Left ventricle myocardium superior (tissue), 1 donor: ENCODE measurements around the gene C6. TPM values are rescaled to one million over a fixed set of nuclear protein-coding genes. Genes with fewer than 3 reads are reported as not detected.
"Not testable (repeated sequence)": the region's sequence is repeated elsewhere in the genome, so short reads cannot be mapped to it uniquely, and the experiment has no call there.

Experiments used
- ATAC-seq: fragments of 200-7000 bp; cut with Tn5 transposase; one replicate; pipeline ENCODE4 v1.9.1; 2020; ENCODE audit warnings: mild to moderate bottlenecking, moderate library complexity
- DNase-seq: peaks from one replicate; pipeline ENCODE4 v3.0.0-alpha.2; 2020
- intact Hi-C: fragments of 100-400 bp; cut with micrococcal nuclease; formaldehyde crosslinking; loops from one replicate; pipeline ENCODE4 v1.11.0; 2022
- long read RNA-seq: library from polyadenylated mRNA; unstranded; transcript quantifications from one replicate; pipeline ENCODE4 v2.0.0, GENCODE V29; 2021
- total RNA-seq: library from RNA; stranded (reverse); fragmentation: NEBNext Ultra II Directional; extraction: Animal tissue kit (Norgen Biotek cat#: 25700); gene quantifications from one replicate; pipeline ENCODE4 v1.2.1, GENCODE V29; 2021
- donor health status: DM: no; HTN: yes; CAD: no; lungs with severe emphysema.

C6 gene
- 44.6 TPM for total RNA-seq
- long read RNA-seq, transcript C6-202 (18 exons, 3,551 nt) = major isoform, 32 of 46 reads
- long read RNA-seq, partial matches to known transcripts = 4 of 46 reads
- long read RNA-seq, other reads (novel, unspliced or antisense) = 10 of 46 reads

DNA sequence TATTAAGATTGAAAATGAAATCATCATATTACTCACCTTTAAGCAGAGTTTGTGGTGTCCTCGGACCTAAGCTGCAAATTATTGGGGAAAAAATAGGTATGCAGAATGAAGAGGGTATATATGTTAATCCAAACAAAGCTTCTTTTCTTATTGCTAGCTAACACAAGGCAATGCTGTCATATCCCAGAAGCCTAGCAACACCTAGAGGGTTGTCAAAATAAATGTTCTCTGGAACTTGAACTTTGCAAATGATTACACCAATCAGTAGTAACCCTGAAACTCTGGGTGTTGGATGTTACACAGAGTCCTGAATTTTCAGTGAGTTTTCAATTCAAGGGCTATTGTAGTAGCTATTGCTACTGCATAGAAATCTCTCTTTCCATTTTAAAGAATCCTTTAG lies at the start of gene C6:
Gene C6, minus strand, starts transcription at position 193 of the 400 bp plus-strand sequence. CDS start 10,302 bp downstream, outside the sequence.
- ATAC-seq = peak; percentile 90
- intact Hi-C loops = no loop called here
- DNase-seq = no peak

DNA sequence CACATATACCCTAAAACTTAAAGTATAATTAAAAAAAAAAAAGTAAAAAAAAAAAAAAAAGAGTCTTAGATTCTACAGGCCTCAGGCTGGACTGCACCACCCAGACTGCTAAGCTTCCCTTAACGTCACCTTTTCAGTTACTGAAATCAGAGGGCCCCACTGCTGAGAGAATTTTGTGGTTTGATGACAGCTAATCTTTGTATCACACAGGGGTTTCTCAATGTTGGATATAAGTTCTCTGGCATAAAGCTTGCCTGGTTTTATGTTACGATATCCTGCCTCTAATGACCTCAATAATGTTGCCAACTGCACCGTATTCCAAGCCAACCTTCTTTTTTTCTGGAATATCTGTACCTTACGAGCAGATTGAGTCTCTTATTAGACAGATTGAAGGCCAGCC lies 43.1 kb upstream of the C6 start:
- intact Hi-C loops = no loop called here
- DNase-seq = no peak
- ATAC-seq = no peak

DNA sequence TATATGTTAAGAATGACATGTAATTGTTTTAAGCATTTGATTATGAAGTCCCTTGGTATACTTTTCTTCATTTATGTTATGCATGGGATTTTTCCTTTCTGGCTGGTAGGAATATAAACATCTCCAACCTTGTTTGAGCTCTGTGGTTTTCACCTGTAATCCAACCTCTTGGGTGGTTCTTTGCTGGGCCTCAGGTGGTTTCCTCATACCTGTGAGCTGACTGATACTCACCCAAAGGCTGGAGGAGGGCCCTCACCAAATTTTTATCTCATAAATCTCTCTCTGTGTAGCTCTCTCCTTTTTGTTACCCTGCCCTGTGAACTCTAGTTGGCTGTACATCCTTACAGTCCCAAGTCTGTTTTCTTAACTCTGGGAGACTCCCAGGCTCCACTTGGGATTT lies 39.8 kb upstream of the C6 start:
- intact Hi-C loops = no loop called here
- DNase-seq (no peak), ATAC-seq (no peak)

DNA sequence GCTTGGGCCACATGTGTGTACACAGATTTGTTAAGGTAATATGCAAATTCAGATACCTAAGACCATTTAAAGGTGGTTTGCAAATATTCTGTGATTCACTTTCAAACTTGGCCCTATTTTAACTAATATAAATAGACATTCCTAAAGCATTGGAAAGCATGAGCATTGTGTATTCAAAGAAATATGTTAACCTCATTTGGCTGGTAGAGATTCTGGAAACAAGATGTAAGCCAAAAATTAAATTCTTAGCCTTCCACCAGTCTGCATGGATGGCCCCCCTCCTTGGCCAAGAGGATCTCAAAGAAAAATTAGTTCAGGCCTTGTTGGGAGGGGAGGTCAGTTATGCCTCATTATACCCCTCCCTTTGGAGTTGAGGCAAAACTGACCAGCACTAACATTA lies 38.7 kb upstream of the C6 start:
- no peak for ATAC-seq
- intact Hi-C loops = no loop called here
- DNase-seq = no peak

DNA sequence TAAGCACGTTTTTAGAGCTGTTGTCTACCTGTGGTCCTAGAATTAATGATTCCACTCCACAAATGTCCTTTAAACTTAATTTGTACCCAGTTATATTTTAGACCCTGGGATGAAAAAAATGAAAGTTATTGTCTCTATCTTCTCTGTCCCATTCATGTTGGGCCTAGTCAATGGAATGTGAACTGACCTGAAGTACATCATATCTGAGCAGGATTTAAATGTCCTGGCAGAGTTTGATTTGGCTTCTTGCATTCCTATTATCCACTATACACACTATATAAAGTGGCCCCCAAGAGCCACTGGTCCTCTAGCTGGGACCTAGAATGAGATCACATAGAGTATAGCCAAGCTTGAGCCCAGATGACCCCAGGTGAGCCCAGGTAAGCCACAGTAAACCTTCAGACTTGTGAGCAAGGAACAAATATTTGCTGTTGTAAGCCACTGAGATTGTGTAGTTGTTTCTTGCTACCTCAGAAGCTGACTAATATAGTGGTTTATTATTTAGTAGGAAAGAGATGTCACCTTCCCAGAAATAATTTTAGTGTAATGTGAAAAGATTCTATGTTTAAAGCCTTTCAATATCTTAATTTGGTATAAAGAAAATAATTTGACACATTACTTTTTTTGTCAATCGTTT lies 37.1 kb upstream of the C6 start:
- intact Hi-C loops = no loop called here

DNA sequence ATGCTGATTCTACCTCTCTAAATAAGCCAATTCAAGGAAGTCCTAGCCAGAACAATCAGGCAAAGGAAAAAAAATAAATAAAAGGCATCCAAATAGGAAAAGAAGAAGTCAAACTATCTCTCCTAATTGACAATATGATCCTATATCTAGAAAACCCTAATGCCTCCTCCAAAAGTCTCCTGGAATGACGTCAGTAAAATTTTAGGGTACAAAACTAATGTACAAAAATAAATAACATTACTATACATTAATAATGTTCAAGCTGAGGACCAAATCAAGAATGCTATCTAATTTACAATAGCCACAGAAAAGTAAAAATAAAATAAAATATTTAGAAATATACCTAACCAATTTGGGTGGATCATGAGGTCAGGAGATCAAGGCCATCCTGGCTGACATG lies 33.8 kb upstream of the C6 start:
- intact Hi-C loops = no loop called here
- ATAC-seq (no peak), DNase-seq (no peak)

More for the DNA sequence above, 37.1 kb upstream of the C6 start:
- DNase-seq (no peak), ATAC-seq (no peak)

DNA sequence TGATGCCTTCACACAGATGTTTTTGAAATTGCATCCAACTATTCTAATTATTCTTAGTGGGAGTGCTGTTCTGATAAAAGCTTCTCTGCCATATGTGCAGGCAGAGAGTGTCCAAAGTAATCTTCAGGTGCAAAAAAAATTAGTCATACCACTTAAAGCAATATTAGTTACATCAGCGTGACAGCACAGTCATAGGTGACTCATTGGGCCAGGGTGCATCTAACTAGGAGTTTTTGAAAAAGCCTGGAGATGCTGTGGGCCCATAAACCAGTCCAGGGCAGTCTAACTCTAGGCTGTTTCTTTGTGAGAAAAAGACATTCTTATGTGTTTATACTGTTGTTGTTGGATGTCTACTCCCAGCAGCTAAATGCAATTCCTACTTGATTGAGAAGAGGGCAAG lies 33.0 kb upstream of the C6 start:
- DNase-seq (no peak), ATAC-seq (peak; percentile 47)
- intact Hi-C loops = no loop called here

DNA sequence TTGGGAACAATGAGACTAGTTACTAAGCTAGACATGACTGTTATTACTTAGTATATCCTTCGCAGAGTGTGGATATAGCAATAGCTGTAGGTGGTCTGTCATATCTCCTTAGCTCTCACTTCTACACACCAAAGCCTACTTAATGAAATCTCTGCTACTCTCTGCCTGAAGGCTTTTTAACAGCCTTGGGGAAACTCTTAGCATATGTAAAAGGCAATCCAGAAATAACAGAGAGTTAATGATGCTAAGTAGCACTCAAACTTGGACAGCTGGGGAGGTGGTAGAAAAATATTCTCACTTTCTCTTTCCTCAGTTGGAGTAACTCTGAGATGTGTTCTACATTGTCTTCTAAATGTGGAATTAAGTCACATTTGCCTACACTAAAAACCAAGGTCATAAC lies 30.2 kb upstream of the C6 start:
- intact Hi-C loops = no loop called here
- ATAC-seq (no peak), DNase-seq (no peak)

DNA sequence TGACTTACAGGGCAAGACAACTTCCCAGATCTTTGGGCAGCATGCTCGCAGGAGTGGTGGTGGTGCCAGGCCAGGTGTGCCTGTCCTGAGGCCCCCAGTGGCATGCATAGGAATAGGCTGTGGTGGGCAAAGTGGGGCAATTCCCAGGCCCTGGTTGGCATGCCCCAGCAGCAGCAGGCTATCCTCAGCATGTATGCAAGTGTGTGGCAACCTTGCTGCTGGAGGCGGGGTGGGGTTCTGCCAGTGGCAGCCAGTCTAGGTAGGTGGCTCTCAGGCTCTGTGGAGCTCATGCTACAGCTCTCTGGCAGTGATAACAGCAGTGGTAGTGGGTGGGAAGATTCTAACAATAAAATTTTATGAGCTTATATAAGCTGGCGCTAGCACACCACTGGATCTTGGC lies 27.7 kb upstream of the C6 start:
- DNase-seq = no peak
- no peak for ATAC-seq
- intact Hi-C loops = no loop called here

DNA sequence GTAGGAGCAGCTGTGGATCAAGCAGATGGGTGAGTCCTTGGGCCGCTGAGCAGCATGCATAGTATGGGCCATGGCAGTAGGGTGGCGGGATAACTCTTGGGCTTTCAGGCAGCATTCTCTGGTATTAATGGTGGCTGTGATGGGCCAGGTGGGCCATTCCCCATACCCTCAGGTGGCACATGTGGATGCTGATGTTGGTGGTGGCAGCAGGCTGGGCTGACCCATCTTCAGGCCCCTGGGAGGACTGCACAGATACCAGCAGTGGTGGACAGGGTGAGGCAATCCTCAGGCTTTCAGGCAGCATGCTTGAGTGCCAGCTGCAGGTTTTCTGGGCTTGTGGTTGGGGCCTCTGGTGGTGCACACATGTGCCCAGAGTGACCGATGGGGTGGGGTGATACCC lies 27.1 kb upstream of the C6 start:
- intact Hi-C loops = no loop called here
- no peak for ATAC-seq
- DNase-seq = no peak

DNA sequence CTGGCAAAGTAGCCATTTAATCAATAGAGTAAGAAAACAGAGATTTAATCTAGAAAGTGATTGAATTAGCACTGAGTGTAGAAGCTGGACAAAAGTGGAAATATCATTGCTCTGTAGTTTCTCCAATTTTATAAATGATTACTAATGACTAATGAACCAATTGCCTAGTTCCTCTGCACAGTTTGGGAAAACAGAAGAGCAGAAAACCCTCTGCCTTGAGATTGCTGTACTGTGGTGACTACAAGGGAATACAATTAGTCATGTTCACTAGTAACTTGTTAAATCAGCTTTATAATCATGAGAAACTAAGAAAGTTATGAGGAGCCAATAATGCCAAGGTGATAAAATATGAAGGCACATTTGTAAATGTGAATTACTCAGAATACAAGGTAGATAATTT lies 21.1 kb upstream of the C6 start:
- intact Hi-C loops = no loop called here
- DNase-seq (no peak), ATAC-seq (no peak)

DNA sequence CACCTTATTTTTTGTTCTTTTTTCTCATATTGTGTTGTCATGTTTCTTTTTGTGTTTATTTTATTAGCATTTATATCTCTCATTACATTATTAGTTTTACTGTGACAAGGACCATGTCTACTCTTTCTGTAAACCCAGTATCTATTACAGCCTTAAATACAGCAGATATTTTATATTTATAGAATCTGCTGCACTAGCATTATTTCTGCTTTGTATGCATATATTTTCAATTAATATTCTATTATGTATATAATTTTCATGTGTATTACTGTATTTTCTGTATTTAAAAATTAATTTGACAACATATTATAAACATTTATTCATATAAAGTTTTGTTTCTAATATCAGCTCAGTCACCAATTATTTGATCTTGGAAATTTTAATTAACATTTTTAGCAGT lies 19.5 kb upstream of the C6 start:
- no peak for ATAC-seq
- intact Hi-C loops = no loop called here
- no peak for DNase-seq

DNA sequence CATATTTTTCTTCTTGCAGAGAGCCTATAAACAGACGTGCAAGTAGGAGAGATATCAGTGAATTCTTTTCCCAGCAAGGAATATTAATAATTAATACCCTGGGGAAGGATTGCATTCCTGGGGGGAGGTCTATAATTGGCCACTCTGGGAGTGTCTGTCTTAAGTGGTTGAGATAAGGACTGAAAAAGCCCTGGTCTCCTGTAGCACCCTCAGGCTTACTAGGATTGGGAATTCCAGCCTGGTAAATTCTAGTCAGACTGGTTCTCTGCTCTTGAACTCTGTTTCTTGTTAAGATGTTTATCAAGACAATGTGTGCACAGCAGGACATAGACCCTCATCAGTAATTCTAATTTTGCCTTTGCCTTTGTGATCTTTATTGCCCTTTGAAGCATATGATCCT lies 16.9 kb upstream of the C6 start:
- ATAC-seq, intact Hi-C loops, DNase-seq: not testable (repeated sequence)

DNA sequence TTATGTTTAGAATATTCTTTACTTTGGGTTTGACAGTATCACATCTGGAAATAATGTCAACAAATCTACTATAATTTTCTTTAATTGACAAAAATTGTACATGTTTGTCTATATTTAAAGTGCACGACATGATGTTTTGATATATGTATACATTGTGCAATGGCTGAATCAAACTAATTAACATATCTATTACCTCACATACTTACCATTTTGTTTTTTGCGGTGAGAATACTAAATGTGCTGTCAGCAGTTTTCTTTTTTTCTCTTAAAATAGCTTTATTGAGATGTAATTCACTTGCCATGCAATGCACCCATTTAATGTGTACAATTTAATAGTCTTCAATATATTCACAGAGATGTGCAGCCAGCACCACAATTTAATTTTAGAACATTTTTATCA lies 10.6 kb upstream of the C6 start:
- no peak for ATAC-seq
- intact Hi-C loops = no loop called here

DNA sequence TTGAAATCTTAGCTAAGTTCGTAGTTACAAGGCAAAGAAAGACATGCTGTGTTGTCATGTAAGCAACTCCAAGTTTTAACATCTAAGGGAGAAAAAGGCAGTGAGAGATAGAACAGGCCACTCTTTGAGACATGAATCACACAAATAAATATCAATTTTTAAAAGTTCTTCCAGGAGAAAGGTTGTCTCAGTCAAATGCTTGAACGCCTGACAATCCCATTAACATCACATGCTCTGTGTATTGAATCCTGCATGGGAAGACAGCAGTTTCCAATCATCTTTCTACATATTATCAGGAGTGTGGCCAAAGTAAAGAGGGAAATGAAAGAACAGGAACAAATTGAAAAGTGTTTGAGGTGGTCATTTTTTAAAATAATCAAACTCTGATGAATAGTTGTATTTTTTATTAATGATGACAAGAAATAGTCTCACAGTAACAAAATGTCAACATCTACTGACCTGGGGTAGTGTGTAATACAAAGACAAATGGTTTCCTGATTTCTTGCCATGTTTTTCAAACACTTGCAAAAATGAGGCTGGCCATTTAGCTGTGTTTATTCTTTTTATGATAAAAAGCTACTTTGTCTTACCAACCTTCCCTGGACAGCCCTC lies 6.4 kb upstream of the C6 start:
- no peak for DNase-seq
- ATAC-seq = peak; percentile 15
- intact Hi-C loops = no loop called here

More for the DNA sequence above, 10.6 kb upstream of the C6 start:
- no peak for DNase-seq

DNA sequence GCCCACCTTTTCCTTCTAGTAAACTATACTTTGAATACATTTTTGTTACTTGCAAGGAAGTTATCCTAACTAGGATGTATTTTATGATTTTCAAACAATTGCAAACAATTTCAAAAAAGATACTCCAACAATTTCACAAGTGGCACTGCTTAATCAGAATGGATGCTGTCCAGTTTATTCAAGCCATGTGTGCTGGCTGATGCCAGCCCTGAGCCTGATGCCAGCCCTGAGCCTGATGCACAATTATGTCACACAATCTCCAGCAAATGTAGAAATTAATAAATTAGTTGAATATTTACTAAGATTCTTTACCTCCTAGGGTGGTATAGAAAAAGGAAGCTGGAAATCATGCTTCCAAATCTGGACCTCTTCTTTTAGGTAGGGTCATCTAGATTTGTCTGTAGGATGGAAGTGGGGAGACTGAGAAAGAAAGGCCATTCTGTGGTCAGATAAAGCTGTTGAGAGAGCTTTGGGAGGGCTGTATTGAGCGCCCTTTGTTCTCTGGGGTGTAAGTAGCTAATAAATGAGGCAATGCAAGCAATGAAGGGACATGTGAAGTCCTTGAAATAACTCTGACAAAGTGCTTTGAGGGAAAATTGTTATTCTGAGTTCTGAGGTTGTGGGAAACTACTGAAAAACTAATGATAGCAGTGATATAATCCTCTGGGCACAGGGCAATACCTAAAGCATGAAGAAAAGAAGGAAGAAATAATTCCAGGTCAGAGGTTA lies 5.8 kb upstream of the C6 start:
- peak; percentile 28 for DNase-seq
- intact Hi-C loops = no loop called here

DNA sequence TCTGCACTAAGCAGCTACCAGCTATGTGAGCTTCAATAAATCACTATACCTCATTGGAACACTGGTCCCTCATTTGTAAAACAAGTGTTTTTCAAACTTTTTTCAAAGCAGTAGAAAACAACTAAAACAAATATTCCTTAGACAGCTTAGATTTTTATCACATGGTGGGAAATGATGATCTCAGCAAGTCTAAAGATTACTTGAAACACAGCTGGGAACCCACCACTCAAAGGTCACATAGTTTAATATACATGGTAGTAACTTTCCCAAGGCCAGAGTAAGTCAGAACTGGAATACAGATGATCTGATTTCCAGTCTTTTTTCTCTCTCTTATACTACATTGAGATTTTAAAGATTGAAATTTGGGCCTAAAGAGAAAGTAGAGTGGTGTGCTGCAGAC lies 850 bp upstream of the C6 start:
- intact Hi-C loops = no loop called here
- DNase-seq = no peak
- no peak for ATAC-seq

More for the DNA sequence above, 5.8 kb upstream of the C6 start:
- peak; percentile 72 for ATAC-seq

DNA sequence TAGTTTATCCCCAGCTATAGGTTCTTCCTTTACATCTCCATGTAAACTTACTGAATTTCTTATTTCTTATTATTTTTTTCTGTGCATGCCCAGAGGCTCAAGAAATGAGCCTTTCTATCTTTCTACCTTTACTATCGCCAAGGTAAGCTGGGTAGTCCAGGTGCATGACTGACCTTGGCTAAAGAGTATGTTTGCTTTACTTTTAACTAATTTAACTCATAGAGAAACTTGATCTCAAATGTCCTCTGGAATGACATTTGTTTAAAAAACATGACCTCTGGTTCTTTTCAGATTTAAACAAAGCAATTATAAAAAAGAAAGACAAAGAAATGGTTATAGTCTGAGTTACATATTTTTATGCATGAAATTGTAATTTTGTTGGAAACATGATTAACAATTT lies 397 bp downstream of the C6 start:
- DNase-seq = no peak
- intact Hi-C loops = no loop called here
- peak; percentile 42 for ATAC-seq

DNA sequence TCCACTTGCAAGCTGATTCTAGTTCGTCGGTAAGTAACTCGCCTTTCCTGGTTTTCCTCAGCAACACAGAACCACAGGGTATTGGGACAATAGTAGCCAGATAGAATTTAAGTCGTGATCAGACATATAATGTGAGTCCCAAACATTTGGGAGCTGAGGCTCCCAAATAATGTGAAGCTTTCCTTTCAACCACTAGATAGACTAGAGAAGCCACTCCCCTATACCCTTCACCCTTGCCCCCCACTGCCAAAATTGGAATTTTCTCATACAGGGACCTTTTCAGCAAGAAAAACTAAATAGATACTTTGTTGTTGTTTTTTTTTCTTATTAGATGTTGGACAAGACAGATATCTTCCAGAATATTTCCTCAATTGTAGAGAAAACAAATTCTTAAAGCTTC lies 1.9 kb downstream of the C6 start:
- DNase-seq (no peak), ATAC-seq (no peak)
- intact Hi-C loops = no loop called here

DNA sequence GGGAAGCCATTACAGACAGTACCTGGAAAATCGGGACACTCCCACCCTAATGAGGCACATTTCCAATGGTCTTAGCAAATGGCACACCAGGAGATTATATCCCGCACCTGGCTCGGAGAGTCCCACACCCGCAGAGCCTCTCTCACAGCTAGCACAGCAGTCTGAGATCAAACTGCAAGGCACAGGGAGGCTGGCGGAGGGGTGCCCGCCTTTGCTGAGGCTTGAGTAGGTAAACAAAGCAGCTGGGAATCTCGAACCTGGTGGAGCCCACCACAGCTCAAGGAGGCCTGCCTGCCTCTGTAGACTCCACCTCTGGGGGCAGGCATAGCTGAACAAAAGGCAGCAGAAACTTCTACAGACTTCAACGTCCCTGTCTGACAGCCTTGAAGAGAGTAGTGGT lies 7.9 kb downstream of the C6 start:
- ATAC-seq, intact Hi-C loops, DNase-seq: not testable (repeated sequence)
